AG09309 (cell line): ENCODE measurements around the gene PSMA2.

Experiments
- DNase-seq: peaks from one replicate; pipeline ENCODE4 v3.0.0-alpha.2; 2010; ENCODE audit warnings: low read depth
- H3K4me3 ChIP-seq: 2 replicates; pipeline ENCODE4 v1.5.1; 2011; ENCODE audit warnings: mild to moderate bottlenecking, low read depth, low read length, moderate library complexity; ENCODE audit not compliant: control insufficient read depth
- TF ChIP-seq, protein P1 (sequence below): IDR thresholded peaks from 2 replicates; pipeline ENCODE4 v1.5.1; 2011; ENCODE audit warnings: mild to moderate bottlenecking, low read depth, low read length, inconsistent platforms; ENCODE audit not compliant: insufficient read depth, control insufficient read depth; ENCODE audit errors: missing control alignments

Gene PSMA2

DNA sequence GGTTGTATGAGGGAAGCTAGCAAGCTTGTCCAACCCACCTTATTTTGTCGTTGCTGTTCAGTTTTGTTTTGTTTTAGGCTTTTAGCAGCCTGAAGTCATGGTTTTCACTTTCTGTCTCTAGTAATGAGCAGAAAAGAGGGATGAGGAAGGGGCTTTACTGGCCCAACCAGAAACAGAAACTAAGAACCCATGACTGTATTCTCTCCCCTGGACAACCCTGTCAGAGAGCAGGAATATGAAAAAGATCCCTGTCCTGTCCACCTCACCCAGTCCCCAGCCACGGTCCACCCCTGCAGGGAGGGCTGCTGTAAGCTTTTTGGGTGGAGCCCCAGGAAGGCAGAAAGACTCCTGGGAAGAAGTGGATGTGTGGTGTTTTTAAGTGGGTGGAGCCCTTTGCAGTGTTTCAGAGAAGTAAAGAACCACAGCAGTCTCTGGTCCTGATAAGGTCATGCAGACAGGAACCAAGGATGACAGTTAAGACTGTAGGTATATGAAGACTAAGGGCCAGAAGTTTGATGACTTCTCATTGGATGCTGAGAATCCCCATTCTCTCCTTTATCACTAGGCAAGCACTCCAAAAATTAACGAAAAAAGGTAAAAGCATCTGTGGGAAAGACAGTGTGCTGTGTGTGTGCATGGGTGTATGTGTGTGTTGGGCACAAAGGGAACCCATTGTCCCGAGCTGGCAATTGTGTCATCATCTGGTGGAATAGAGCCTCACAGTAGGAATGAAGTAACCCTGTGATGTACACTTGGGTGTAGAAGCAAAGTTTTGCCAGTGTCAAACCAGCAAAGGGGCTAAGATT, 14.1 kb upstream of the PSMA2 start:
- TF ChIP-seq, protein P1, sequence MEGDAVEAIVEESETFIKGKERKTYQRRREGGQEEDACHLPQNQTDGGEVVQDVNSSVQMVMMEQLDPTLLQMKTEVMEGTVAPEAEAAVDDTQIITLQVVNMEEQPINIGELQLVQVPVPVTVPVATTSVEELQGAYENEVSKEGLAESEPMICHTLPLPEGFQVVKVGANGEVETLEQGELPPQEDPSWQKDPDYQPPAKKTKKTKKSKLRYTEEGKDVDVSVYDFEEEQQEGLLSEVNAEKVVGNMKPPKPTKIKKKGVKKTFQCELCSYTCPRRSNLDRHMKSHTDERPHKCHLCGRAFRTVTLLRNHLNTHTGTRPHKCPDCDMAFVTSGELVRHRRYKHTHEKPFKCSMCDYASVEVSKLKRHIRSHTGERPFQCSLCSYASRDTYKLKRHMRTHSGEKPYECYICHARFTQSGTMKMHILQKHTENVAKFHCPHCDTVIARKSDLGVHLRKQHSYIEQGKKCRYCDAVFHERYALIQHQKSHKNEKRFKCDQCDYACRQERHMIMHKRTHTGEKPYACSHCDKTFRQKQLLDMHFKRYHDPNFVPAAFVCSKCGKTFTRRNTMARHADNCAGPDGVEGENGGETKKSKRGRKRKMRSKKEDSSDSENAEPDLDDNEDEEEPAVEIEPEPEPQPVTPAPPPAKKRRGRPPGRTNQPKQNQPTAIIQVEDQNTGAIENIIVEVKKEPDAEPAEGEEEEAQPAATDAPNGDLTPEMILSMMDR = no peak
- H3K4me3 ChIP-seq = no peak overlapping the region
- DNase-seq = no peak

DNA sequence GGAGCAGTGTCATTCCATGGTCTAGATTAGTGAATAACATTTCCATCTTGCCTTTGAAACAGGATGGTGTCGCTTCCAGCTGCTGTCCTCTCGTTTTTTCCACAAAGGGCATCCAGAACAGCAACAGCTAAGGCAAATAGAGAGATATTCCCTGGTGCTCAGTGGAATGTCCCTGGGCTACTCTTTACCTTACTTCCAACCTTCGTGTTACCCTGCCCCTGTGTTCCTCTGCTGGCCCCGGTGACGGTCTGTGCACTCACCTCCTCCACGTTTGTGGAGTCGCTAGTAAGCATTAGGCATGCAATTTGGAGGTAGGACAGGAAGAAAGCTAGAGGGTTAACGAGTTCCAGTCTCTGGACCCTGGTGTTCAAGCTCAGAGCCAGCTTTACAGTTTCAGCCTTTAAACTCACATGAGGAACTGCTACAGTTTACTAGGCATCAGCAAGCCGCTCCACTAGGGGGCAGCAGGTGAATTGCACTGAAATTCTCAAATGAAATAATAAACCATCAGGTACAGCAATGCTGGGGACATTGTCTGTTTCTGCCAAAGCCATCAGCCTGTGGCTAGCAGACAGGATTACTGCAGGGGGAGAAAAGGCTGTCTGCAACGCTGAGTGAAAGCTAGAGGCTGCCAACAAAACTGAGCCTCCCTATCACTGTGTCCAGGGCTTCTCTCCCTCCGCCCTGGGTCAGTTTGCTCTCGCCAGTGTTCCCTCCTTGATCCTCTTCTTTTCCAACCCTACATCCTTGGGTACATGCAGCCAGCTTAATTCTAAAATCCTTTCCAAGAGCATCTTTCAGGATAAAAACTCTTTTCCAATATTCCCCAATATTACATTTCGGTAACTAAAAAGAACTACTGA, 9.2 kb upstream of the PSMA2 start:
- TF ChIP-seq, protein P1 = peak; percentile 90

DNA sequence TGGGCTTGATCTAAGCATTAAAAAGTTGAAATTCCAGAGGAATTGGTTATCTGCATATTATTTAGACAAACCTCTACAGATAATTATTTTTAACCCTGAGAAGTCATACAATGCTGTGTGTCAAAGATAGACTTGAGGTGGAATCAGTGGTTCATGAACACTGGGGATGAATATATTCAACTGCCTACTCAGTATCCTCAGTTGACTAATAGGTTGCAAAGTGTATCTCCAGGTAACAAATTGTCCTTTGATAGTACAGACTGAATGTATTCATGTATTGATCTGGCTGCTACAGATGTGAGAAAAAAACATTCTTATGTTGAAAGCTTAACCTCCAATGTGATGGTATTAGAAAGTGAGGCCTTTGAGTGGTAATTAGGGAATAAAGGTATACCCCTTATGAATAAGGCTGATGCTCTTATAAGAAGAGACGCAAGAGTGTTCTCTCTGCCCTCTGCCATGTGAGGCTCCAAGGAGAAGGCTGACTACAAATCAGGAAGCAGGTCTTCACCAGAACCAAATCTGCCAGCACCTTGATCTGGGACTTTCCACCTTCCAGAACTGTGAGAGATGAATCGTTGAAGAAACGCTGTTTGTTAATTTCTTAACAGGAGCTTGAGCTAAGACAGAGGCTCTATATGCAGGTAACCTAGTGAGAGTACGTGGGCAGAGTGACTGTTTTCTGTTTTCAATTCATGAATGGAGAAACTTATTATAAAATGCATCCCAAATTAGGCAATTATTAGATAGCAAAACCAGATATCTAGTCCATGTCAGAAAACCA, 7.7 kb upstream of the PSMA2 start:
- TF ChIP-seq, protein P1 = no peak
- no peak overlapping the region for H3K4me3 ChIP-seq
- no peak for DNase-seq

More for the DNA sequence above, 9.2 kb upstream of the PSMA2 start:
- peak; percentile 33 for DNase-seq
- no peak overlapping the region for H3K4me3 ChIP-seq

DNA sequence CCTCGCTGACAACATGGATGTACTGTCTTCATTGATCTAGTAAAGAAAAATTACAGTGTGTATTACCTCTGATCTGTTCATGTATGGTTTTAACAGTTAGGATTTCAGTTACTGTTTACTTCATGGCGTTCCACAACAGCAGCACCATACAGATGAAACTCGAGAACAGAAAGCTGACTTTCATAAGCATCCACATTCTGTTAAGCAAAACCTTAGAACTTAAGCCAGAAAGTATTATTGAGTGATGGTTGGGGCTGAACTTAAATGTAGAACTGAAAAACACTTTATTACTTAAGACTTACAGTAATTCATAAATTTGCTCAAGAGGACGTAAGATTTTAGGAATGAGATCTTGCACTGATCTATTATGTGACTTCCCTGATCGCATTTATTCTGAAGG, 3.9 kb upstream of the PSMA2 start:
- TF ChIP-seq, protein P1 = no peak
- H3K4me3 ChIP-seq = no peak overlapping the region
- no peak for DNase-seq

DNA sequence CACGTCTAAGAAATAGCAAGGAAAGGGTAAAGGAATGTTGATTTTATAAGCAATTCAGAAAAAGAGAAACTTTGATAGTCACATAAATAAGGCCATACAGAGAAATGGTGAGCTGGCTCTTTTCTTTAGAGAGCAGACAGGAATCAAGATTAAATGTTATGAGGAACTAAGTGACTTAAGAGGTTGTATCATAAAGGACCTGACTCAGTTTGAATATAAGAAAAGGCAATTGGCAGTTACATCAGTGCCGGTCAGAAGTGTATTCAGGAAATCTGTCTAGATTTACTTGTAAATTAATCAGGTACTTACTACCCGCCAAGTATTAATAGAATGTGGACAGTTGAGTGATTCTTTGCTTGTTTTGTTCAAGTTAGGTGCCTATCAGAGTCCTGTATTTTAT, 2.3 kb upstream of the PSMA2 start:
- TF ChIP-seq, protein P1 = no peak
- H3K4me3 ChIP-seq = no peak overlapping the region

DNA sequence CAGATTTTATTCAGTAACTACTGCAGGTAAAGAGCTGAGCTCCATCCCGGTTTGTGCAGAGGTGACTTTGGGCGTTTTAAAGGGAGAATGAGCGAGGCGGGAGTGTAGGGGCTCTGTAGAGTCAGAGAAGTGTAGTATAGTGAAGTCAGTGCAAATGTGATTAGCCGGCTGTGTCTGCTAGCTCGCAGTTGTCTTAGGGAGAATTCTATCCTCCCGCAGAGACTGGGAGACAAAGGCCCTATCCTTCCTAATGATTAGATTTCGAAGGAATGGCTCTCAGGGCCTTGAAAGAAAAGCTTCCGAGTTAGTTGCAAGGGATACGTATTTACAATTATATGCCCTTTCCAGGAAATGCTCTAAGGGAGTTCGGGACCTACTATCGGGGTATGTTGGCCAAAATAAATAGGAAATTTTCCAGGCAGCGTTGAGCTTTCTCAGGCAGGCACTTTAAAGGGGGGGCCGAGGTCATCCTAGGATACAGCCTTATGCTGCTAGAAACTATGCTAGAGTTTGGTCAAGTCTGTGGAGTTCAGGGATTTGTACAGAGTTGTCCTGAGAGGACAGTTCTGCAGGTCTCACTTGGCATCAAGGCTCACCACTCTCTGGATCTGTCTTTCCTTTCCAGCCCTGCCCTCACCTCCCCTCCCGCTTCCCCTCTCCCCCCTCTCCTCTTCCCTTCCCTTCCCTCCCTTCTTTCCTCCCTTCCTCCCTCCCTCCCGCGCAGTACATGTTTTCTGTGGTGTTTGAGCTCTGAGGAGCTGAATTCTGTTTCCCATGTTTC, 1.0 kb upstream of the PSMA2 start:
- no peak for DNase-seq
- H3K4me3 ChIP-seq = peak overlapping the region; percentile 96
- TF ChIP-seq, protein P1 = no peak

More for the DNA sequence above, 2.3 kb upstream of the PSMA2 start:
- DNase-seq = no peak
